RWPE2 (cell line): ENCODE data around the gene TERC.
A peak's percentile ranks its signal among the peaks of the same experiment; 100 is the strongest.

Experiments used
- ATAC-seq: fragments of 200-7000 bp; cut with Tn5 transposase; 3 replicates; pipeline ENCODE4 v1.9.1; 2021; ENCODE audit warnings: low read depth
- DNase-seq: peaks from one replicate; pipeline ENCODE4 v3.0.0-alpha.2; 2020; ENCODE audit warnings: low spot score
- H3K27ac ChIP-seq: fragments of 450-650 bp; 2 replicates; pipeline ENCODE4 v1.5.1; 2017; ENCODE audit warnings: mild to moderate bottlenecking; ENCODE audit not compliant: poor library complexity, severe bottlenecking
- H3K27me3 ChIP-seq: fragments of 250-450 bp; sonication (Bioruptor Pico); 2 replicates; pipeline ENCODE4 v1.5.1; 2021; ENCODE audit warnings: mild to moderate bottlenecking, moderate library complexity; ENCODE audit not compliant: insufficient read depth, poor library complexity, severe bottlenecking
- H3K36me3 ChIP-seq: fragments of 250-450 bp; sonication (Bioruptor Pico); 2 replicates; pipeline ENCODE4 v1.5.1; 2020; ENCODE audit warnings: low read depth, mild to moderate bottlenecking, moderate library complexity
- H3K4me1 ChIP-seq: fragments of 250-450 bp; sonication (Bioruptor Pico); 2 replicates; pipeline ENCODE4 v1.5.1; 2021; ENCODE audit warnings: mild to moderate bottlenecking, moderate library complexity; ENCODE audit not compliant: insufficient read depth, poor library complexity, severe bottlenecking
- H3K4me3 ChIP-seq: fragments of 250-450 bp; sonication (Bioruptor Pico); 2 replicates; pipeline ENCODE4 v1.5.1; 2021; ENCODE audit warnings: mild to moderate bottlenecking, moderate library complexity; ENCODE audit not compliant: severe bottlenecking
- H3K9me3 ChIP-seq: fragments of 250-450 bp; sonication (Bioruptor Pico); 2 replicates; pipeline ENCODE4 v1.5.1; 2021; ENCODE audit warnings: mild to moderate bottlenecking, moderate library complexity; ENCODE audit not compliant: severe bottlenecking
- CTCF ChIP-seq: fragments of 450-650 bp; IDR thresholded peaks from one replicate; pipeline ENCODE4 v1.5.1; 2017; ENCODE audit warnings: mild to moderate bottlenecking, moderate library complexity; ENCODE audit not compliant: poor library complexity, severe bottlenecking

Gene TERC

GRCh38 chr3:169760479-169760878, 4.4 kb downstream of the TERC start:
- Histone ChIP-seq H3K27me3 (no peaks in the 10 kb centered on the region), H3K9me3 (peaks cover 3% of the 10 kb centered on the region), H3K4me3 (no peak overlapping the region), H3K4me1 (peaks cover 21% of the 10 kb centered on the region), H3K27ac (peak overlapping the region; percentile 75), H3K36me3 (no peaks in the 10 kb centered on the region)
- DNase-seq: no peak
- no peak for ATAC-seq
- no peak for TF ChIP-seq CTCF

- peak overlapping the region; percentile 75 for H3K27ac ChIP-seq
- no peak for TF ChIP-seq CTCF
- H3K9me3 ChIP-seq: peaks cover 3% of the 10 kb centered on the region
- H3K27me3 ChIP-seq: no peaks in the 10 kb centered on the region
- no peak overlapping the region for H3K4me3 ChIP-seq
- no peak for DNase-seq
- peaks cover 31% of the 10 kb centered on the region for H3K4me1 ChIP-seq
- ATAC-seq: peak; percentile 90
- H3K36me3 ChIP-seq: no peaks in the 10 kb centered on the region
These were observed 5.6 kb downstream of the TERC start for GRCh38 chr3:169759256-169759655.

- Histone ChIP-seq H3K4me3 (no peak overlapping the region), H3K27ac (peak overlapping the region; percentile 75), H3K9me3 (peaks cover 3% of the 10 kb centered on the region), H3K4me1 (peaks cover 26% of the 10 kb centered on the region), H3K27me3 (no peaks in the 10 kb centered on the region), H3K36me3 (no peaks in the 10 kb centered on the region)
- DNase-seq: no peak
- no peak for ATAC-seq
- no peak for TF ChIP-seq CTCF
These were observed 6.4 kb downstream of the TERC start for GRCh38 chr3:169758359-169758994.

- no peak for DNase-seq
- Histone ChIP-seq H3K4me1 (peaks cover 26% of the 10 kb centered on the region), H3K4me3 (no peak overlapping the region), H3K27ac (peak overlapping the region; percentile 26), H3K9me3 (peaks cover 3% of the 10 kb centered on the region), H3K27me3 (no peaks in the 10 kb centered on the region), H3K36me3 (no peaks in the 10 kb centered on the region)
- no peak for TF ChIP-seq CTCF
- ATAC-seq: peak; percentile 32; the same call in 2 of the 3 replicates
These were observed 9.4 kb downstream of the TERC start for GRCh38 chr3:169755488-169755887.

- Histone ChIP-seq H3K27ac (peak overlapping the region; percentile 26), H3K36me3 (no peaks in the 10 kb centered on the region), H3K27me3 (no peaks in the 10 kb centered on the region), H3K9me3 (no peaks in the 10 kb centered on the region), H3K4me1 (peaks cover 25% of the 10 kb centered on the region), H3K4me3 (no peak overlapping the region)
- DNase-seq (no peak), ATAC-seq (0 out of 3 replicates have a peak, but pooled peaks have one; percentile 4)
- no peak for TF ChIP-seq CTCF
These were observed 10.1 kb downstream of the TERC start for GRCh38 chr3:169754711-169755110.
